GM23338 (cell line): ENCODE results near the gene CHN2. TPM values are rescaled to one million over a fixed set of nuclear protein-coding genes. Genes with fewer than 3 reads are reported as not detected.

ENCODE experiments used
- ATAC-seq: fragments of 200-7000 bp; cut with Tn5 transposase; 3 replicates; pipeline ENCODE4 v1.9.1; 2020
- DNase-seq: peaks from one replicate; pipeline ENCODE4 v3.0.0-alpha.2; 2015; ENCODE audit warnings: low spot score
- H2AFZ ChIP-seq: fragments of 200-600 bp; sonication (generic); 2 replicates; pipeline ENCODE4 v1.8.0; 2016; ENCODE audit warnings: antibody characterized with exemption, mild to moderate bottlenecking, moderate library complexity
- H3F3A ChIP-seq: fragments of 200-600 bp; sonication (generic); replicated peaks from 2 replicates; pipeline ENCODE4 v1.8.0; 2017; ENCODE audit warnings: antibody characterized with exemption, mixed run types, low read depth
- H3K27ac ChIP-seq: fragments of 200-600 bp; sonication (generic); 2 replicates; pipeline ENCODE4 v1.6.1; 2016; ENCODE audit warnings: low read depth
- H3K27me3 ChIP-seq: fragments of 200-600 bp; sonication (generic); 2 replicates; pipeline ENCODE4 v1.8.0; 2016; ENCODE audit warnings: mild to moderate bottlenecking, mixed run types, moderate library complexity; ENCODE audit not compliant: insufficient read depth
- H3K36me3 ChIP-seq: fragments of 200-600 bp; sonication (generic); 2 replicates; pipeline ENCODE4 v1.8.0; 2016; ENCODE audit warnings: mild to moderate bottlenecking; ENCODE audit not compliant: insufficient read depth
- H3K4me1 ChIP-seq: fragments of 200-600 bp; sonication (generic); 2 replicates; pipeline ENCODE4 v1.8.0; 2016; ENCODE audit warnings: mild to moderate bottlenecking, moderate library complexity; ENCODE audit not compliant: insufficient read depth
- H3K4me2 ChIP-seq: fragments of 200-600 bp; sonication (generic); 2 replicates; pipeline ENCODE4 v1.7.1; 2017; ENCODE audit warnings: mixed run types
- H3K4me3 ChIP-seq: fragments of 200-600 bp; sonication (generic); 2 replicates; pipeline ENCODE4 v1.6.1; 2016; ENCODE audit warnings: mixed run types
- H3K79me2 ChIP-seq: fragments of 200-600 bp; sonication (generic); replicated peaks from 2 replicates; pipeline ENCODE4 v1.8.0; 2017; ENCODE audit warnings: mild to moderate bottlenecking; ENCODE audit not compliant: insufficient read depth
- H3K9me2 ChIP-seq: fragments of 200-600 bp; sonication (generic); 2 replicates; pipeline ENCODE4 v1.8.0; 2017; ENCODE audit not compliant: insufficient read depth
- H4K20me1 ChIP-seq: fragments of 200-600 bp; sonication (generic); replicated peaks from 2 replicates; pipeline ENCODE4 v1.8.0; 2017; ENCODE audit warnings: mild to moderate bottlenecking; ENCODE audit not compliant: insufficient read depth
- H3K27ac Mint-ChIP-seq: 2 replicates; pipeline ENCODE4 v1.8.0; 2020; ENCODE audit warnings: inconsistent platforms, mild to moderate bottlenecking, moderate library complexity, mixed read lengths
- H3K27me3 Mint-ChIP-seq: 3 replicates; pipeline ENCODE4 v1.8.0; 2022; ENCODE audit warnings: low read depth, mild to moderate bottlenecking, moderate library complexity, mixed read lengths, inconsistent platforms; ENCODE audit not compliant: insufficient read depth, poor library complexity
- H3K36me3 Mint-ChIP-seq: 3 replicates; pipeline ENCODE4 v1.8.0; 2021; ENCODE audit warnings: low read depth, mild to moderate bottlenecking, inconsistent platforms, moderate library complexity, mixed read lengths
- H3K4me1 Mint-ChIP-seq: 3 replicates; pipeline ENCODE4 v1.8.0; 2020; ENCODE audit warnings: mild to moderate bottlenecking, inconsistent platforms, mixed read lengths
- H3K4me3 Mint-ChIP-seq: 3 replicates; pipeline ENCODE4 v1.8.0; 2021; ENCODE audit warnings: moderate library complexity, mild to moderate bottlenecking, inconsistent platforms, mixed read lengths
- H3K9me3 Mint-ChIP-seq: 3 replicates; pipeline ENCODE4 v1.8.0; 2020; ENCODE audit warnings: moderate library complexity, mild to moderate bottlenecking, inconsistent platforms, mixed read lengths
- CREB1 ChIP-seq: fragments of 250-450 bp; sonication (Bioruptor Pico); IDR thresholded peaks from 2 replicates; pipeline ENCODE4 v1.5.0; 2020; ENCODE audit warnings: low read depth, mild to moderate bottlenecking, moderate library complexity
- CTCF ChIP-seq, 2 experiments: fragments of 200-600 bp in 1 of 2; sonication (generic) in 1 of 2; conservative IDR thresholded peaks; 2 replicates each; pipeline versions ENCODE4 v1.5.1 to v1.6.1; 2016 to 2017; ENCODE audit warnings: antibody characterized with exemption in 2 of 2, low read depth in 2 of 2, mild to moderate bottlenecking in 2 of 2, moderate library complexity in 1 of 2
- ETS1 ChIP-seq: IDR thresholded peaks from 2 replicates; pipeline ENCODE4 v1.6.1; 2016; ENCODE audit warnings: antibody characterized with exemption
- EZH2 ChIP-seq: fragments of 200-600 bp; sonication (generic); IDR thresholded peaks from one replicate; pipeline ENCODE4 v1.8.0; 2017; ENCODE audit warnings: antibody characterized with exemption, mild to moderate bottlenecking, low read depth; ENCODE audit not compliant: unreplicated experiment
- EZH2phosphoT487 ChIP-seq: fragments of 200-600 bp; sonication (generic); IDR thresholded peaks from one replicate; pipeline ENCODE4 v1.8.1; 2018; ENCODE audit warnings: antibody characterized with exemption; ENCODE audit not compliant: unreplicated experiment
- NANOG ChIP-seq: IDR thresholded peaks from 2 replicates; pipeline ENCODE4 v1.6.1; 2016; ENCODE audit warnings: antibody characterized with exemption, borderline replicate concordance
- POLR2AphosphoS5 ChIP-seq: IDR thresholded peaks from 2 replicates; pipeline ENCODE4 v1.6.1; 2016; ENCODE audit warnings: antibody characterized with exemption, low read depth
- REST ChIP-seq: IDR thresholded peaks from one replicate; pipeline ENCODE4 v1.6.1; 2018; ENCODE audit warnings: antibody characterized with exemption; ENCODE audit not compliant: unreplicated experiment
- STAT1 ChIP-seq: IDR thresholded peaks from one replicate; pipeline ENCODE4 v1.6.1; 2016; ENCODE audit warnings: antibody characterized with exemption; ENCODE audit not compliant: unreplicated experiment
- ZNF114 ChIP-seq: fragments of 250-450 bp; sonication (Bioruptor Pico); IDR thresholded peaks from 2 replicates; pipeline ENCODE4 v1.5.0; 2020; ENCODE audit warnings: mild to moderate bottlenecking, moderate library complexity
- ZNF331 ChIP-seq: fragments of 250-450 bp; sonication (Bioruptor Pico); IDR thresholded peaks from 2 replicates; pipeline ENCODE4 v1.5.0; 2020; ENCODE audit warnings: low read depth, mild to moderate bottlenecking, moderate library complexity
- polyA plus RNA-seq: library from polyadenylated mRNA; unstranded; fragments of >200 nt; fragmentation: Nextera tagmentation; extraction: Ambion mirVana; gene quantifications from 2 replicates; pipeline ENCODE4 v1.2.1, GENCODE V29; 2016
- total RNA-seq: library from RNA; depleted of rRNA; stranded (reverse); fragments of >200 nt; shearing (Covaris generic); gene quantifications from 2 replicates; pipeline ENCODE4 v1.2.3, GENCODE V29; 2014

Gene CHN2
- total and polyA plus RNA-seq, 2 experiments from 2014 or later = 6.1 to 7.5 TPM

GRCh38 chr7:29243910-29244655, 49.5 kb downstream of the CHN2 start:
- no peaks in the 10 kb centered on the region for H4K20me1 ChIP-seq
- H3K36me3 ChIP-seq = no peaks in the 10 kb centered on the region
- no peaks in the 10 kb centered on the region for H3K9me2 ChIP-seq
- TF ChIP-seq ZNF331 (CRISPR knock-in tag) = no peak
- peak; percentile 75 to 81 for TF ChIP-seq CTCF (conservative IDR thresholded peaks at IDR 0.05; ENCODE audit: low read depth in 2 of 2)
- peak overlapping the region; percentile 20; the same call in 1 of the 2 replicates for H3K27ac ChIP-seq
- H3F3A ChIP-seq = no peaks in the 10 kb centered on the region
- Mint-ChIP-seq H3K36me3 (peaks cover 8% of the 10 kb centered on the region), H3K27ac (0 out of 2 replicates have a peak overlapping the region, but pooled peaks have one; percentile 16), H3K4me1 (peaks cover 20% of the 10 kb centered on the region), H3K9me3 (peaks cover 8% of the 10 kb centered on the region; the same call in 2 of the 3 replicates), H3K27me3 (peaks cover 2% of the 10 kb centered on the region), H3K4me3 (no peak overlapping the region)
- H3K4me1 ChIP-seq = peaks cover 14% of the 10 kb centered on the region; the same call in 1 of the 2 replicates
- H3K27me3 ChIP-seq = no peaks in the 10 kb centered on the region
- no peak overlapping the region for H2AFZ ChIP-seq
- H3K79me2 ChIP-seq = no peaks in the 10 kb centered on the region
- 0 out of 2 replicates have a peak overlapping the region, but pooled peaks have one; percentile 10 for H3K4me2 ChIP-seq
- peak; percentile 95 for ATAC-seq
- peak; percentile 91 for DNase-seq
- no peak overlapping the region for H3K4me3 ChIP-seq

GRCh38 chr7:29247224-29247962, 52.8 kb downstream of the CHN2 start:
- H3K9me3 Mint-ChIP-seq = no peaks in the 10 kb centered on the region
- no peak overlapping the region for H3K27ac Mint-ChIP-seq
- H3K27me3 Mint-ChIP-seq = no peaks in the 10 kb centered on the region
- peaks cover 20% of the 10 kb centered on the region for H3K4me1 Mint-ChIP-seq
- no peaks in the 10 kb centered on the region for H3K36me3 Mint-ChIP-seq
- H4K20me1 ChIP-seq = no peaks in the 10 kb centered on the region
- H2AFZ ChIP-seq = no peak overlapping the region
- H3K4me3 Mint-ChIP-seq = no peak overlapping the region
- H3K79me2 ChIP-seq = no peaks in the 10 kb centered on the region
- no peak overlapping the region for H3K4me3 ChIP-seq
- H3K9me2 ChIP-seq = no peaks in the 10 kb centered on the region
- TF ChIP-seq REST = no peak
- no peak for TF ChIP-seq ZNF114 (CRISPR knock-in tag)
- TF ChIP-seq CTCF (conservative IDR thresholded peaks at IDR 0.05; ENCODE audit: low read depth in 2 of 2) = no peak
- no peak for TF ChIP-seq ZNF331 (CRISPR knock-in tag)
- TF ChIP-seq CREB1 = no peak
- no peak for TF ChIP-seq EZH2phosphoT487
- TF ChIP-seq POLR2AphosphoS5 = no peak
- TF ChIP-seq ETS1 = no peak
- TF ChIP-seq STAT1 = no peak
- no peak for TF ChIP-seq NANOG
- TF ChIP-seq EZH2 = no peak
- H3K27ac ChIP-seq = no peak overlapping the region
- no peak for DNase-seq
- peaks cover 14% of the 10 kb centered on the region; the same call in 1 of the 2 replicates for H3K4me1 ChIP-seq
- H3F3A ChIP-seq = no peaks in the 10 kb centered on the region
- no peak for ATAC-seq
- H3K4me2 ChIP-seq = no peak overlapping the region
- no peaks in the 10 kb centered on the region for H3K27me3 ChIP-seq
- no peaks in the 10 kb centered on the region for H3K36me3 ChIP-seq
